HG03432 (cell line): Measurements from ENCODE around the gene KRTAP10-7.
"Not testable (repeated sequence)": the region's sequence is repeated elsewhere in the genome, so short reads cannot be mapped to it uniquely, and the experiment has no call there.

Experiments
- ATAC-seq: cut with Tn5 transposase; IDR thresholded peaks from one replicate; pipeline ENCODE4 v1.9.1; 2021; ENCODE audit warnings: mild to moderate bottlenecking, moderate library complexity; ENCODE audit not compliant: unreplicated experiment

KRTAP10-7 gene, protein sequence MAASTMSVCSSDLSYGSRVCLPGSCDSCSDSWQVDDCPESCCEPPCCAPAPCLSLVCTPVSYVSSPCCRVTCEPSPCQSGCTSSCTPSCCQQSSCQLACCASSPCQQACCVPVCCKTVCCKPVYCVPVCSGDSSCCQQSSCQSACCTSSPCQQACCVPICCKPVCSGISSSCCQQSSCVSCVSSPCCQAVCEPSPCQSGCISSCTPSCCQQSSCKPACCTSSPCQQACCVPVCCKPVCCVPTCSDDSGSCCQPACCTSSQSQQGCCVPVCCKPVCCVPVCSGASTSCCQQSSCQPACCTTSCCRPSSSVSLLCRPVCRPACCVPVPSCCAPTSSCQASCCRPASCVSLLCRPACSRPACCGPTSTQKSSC

DNA sequence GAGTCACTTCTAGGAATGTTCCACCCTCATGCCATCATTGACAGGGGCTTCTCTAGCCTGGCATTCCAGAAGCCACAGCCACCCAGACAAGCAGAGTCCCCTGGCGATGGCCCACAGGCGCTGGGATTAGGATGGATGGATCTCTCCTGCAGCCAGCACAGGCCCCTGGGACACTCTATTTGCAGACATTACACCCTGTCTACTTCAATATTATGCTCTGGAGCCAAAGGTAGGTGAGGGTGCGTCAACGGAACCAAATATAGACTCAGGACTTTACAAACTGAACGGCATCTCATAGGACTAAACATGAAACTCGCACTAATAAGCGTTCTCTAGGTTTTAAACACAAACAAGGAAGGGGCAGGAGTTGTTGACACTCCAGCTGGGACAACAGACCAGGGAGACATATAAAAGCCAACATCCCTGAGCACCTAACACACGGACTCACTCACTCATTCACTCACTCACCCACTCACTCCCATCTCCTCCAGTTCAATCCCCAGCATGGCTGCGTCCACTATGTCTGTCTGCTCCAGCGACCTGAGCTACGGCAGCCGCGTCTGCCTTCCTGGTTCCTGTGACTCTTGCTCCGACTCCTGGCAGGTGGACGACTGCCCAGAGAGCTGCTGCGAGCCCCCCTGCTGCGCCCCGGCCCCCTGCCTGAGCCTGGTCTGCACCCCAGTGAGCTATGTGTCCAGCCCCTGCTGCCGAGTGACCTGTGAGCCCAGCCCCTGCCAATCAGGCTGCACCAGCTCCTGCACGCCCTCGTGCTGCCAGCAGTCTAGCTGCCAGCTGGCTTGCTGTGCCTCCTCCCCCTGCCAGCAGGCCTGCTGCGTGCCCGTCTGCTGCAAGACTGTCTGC is at the start of gene KRTAP10-7:
Gene KRTAP10-7, plus strand, starts transcription at position 480 of the 861 bp plus-strand sequence. Its CDS starts 25 bp downstream, at position 505.
- not testable (repeated sequence) for ATAC-seq

DNA sequence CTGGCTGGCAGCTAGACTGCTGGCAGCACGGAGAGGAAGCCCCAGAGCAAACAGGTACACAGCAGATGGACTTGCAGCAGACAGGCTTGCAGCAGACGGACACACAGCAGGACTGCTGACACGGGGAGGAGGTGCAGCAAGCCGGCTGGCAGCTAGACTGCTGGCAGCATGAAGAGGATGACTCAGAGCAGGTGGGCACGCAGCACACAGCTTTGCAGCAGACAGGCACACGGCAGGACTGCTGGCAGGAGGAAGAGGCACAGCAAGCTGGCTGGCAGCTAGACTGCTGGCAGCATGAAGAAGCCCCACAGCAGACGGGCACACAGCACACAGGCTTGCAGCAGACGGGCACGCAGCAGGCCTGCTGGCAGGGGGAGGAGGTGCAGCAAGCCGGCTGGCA is 49.6 kb upstream of the KRTAP10-7 start:
- no peak for ATAC-seq

DNA sequence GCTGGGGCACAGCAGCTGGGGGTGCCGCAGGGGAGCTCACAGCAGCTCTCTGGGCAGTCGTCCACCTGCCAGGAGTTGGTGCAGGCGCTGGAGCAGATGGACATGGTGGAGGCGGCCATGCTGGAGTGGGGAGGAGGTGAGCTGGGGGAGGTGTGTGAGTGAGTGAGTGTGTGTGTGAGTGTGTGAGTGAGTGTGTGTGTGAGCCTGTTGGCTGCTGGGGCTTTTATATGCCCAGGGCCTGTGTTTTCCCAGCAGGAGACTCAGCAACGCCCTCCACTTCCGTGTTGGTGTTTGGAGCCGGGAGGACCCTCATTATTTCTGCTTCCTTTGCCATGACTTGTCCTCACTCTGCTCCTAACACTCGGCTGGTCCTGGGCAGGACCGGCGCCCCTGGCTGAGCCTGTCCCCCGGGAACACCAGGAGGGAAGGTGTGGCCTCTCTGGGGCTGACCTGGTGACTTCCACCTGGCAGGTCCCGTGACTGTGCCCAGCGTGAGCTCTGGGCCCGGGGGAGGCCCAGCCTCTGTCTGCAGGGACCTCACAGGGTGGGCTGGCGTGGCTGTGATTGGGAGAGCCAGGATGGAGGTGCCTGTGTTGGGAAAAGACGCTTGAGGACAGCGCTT is 48.9 kb upstream of the KRTAP10-7 start, which contains the start of gene KRTAP10-2:
Gene KRTAP10-2, minus strand, starts transcription at position 166 of the 622 bp plus-strand sequence. Its CDS starts 47 bp downstream, at position 119.
- no peak for ATAC-seq

DNA sequence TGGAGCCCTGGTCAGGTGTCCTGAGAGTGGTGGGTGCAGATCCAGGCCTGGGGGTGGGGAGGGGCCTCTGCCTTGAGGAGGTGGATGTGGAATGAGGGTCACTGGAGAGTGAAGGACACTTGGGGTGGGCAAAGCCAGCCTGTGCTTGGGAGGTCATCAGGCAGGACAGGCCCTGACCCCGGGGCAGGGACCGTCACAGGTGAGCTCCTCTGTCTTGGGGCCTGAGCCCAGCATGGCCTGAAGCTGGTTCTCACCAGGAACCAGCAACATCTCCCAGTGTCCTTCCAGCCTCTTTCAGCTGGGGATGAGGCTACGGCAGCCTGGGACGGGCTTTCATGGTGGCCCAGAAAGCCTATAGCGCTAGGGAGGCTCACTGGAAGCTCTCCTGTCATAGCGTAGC is 48.3 kb upstream of the KRTAP10-7 start:
- ATAC-seq, result no peak

DNA sequence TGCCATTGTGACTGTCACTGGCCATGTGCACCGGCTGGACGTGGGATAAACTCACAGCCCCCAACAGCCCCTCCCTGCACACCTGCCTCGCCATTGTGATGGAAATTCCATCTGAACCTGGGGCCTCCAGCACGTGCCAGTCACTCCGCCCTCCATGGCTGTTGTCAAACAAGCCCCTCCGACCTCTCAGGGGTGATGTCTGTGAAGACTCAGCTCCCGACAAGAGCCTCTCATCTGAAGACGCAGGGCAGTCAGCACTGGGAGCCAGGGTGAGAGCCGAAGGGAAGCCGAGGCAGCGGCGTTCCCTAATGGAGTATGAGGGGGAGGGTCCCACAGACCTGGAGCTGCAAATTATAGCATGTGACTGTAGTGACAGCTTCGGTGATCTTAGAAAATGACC is 47.7 kb upstream of the KRTAP10-7 start:
- no peak for ATAC-seq

DNA sequence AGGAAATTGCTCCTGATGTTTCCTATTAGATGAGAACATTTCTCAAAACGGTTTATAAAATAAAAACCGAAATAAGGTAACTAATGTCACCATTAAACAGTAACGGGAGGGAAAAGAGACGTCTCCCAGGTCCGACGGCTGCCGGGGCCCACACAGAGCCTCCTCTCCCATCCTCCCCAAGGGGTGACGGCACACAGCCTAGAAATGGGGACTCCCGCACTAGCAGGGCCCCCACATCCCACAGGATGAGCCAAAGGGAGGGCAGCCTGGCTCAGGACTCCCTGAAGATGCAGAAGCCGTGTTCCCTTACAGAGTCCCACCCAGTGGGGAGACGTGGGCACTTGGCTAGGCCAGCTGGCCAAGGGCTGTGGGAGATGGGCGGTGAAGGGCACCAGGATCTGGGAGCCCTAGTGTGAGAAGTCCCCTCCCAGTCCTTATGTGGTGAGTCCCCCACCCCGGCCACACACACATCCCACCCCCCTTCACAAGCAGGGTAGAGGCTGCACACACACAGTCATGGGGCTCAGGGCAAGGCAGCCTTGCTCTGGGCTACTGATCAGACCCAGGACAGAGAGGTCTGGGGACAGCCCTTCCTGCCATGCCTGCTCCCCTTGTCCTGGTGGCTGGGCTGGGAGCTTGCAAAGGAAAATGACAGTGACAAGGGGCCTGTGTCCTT is 45.1 kb upstream of the KRTAP10-7 start:
- no peak for ATAC-seq

DNA sequence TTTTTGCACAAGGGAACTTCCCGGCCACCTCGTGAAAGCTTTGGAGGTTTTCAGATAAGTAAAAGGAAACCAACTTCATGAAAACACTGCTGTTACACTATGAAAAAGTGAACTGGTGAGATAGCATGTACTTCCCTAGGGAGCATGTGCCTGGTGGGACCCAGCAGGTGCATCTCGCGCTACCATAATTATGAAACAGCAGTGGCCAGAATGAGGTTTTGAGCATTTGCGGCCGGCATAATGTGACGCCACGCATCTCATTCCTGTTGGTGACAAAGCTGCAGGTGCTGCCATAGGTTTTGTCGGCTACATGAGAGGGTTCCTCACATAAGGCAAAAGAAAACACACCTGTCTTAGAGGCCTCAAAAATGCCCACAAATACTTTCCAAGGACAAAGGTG is 43.5 kb upstream of the KRTAP10-7 start:
- no peak for ATAC-seq

DNA sequence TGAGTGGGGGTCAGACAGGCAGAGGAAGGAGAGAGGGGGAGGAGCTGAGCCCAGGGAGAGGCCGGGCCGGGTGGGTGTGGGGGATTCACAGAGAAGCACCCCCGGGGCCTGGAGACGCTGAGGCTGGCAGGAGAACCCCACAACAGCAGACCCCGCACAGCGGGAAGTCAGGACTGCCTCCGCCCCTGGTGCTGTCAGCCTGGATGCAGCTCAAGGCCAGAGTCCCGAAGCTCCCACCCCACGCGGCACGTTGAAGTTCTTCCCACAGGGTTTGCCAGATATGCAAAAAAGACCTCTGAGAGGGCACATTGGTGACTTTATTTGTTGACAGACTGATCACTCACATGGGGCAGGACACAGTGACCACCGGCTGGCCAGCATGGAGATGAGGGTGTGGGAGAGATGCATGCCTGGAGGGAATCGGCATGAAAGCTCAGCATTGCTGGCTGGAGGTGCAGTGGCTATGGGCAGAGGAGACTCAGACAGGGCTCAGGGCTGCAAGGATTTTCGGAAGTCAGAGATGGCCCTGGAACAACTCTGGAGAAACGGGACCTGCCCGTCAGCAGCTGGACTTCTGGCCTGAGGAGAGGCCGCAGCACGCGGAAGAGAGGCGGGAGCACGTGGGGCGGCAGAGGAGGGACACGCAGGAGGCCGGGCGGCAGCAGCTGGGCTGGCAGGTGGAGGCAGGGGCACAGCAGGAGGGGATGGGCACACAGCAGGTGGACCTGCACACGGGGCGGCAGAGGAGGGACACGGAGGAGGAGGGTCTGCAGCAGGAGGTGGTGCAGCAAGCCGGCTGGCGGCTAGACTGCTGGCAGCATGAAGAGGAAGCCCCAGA is 42.7 kb upstream of the KRTAP10-7 start:
- ATAC-seq, result no peak

DNA sequence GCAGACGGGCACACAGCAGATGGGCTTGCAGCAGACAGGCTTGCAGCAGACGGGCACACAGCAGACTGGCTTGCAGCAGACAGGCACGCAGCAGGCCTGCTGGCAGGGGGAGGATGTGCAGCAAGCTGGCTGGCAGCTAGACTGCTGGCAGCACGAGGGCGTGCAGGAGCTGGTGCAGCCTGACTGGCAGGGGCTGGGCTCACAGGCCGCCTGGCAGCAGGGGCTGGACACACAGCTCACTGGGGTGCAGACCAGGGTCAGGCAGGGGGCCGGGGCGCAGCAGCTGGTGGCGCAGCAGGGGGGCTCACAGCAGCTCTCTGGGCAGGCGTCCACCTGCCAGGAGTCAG is 42.1 kb upstream of the KRTAP10-7 start:
- not testable (repeated sequence) for ATAC-seq

DNA sequence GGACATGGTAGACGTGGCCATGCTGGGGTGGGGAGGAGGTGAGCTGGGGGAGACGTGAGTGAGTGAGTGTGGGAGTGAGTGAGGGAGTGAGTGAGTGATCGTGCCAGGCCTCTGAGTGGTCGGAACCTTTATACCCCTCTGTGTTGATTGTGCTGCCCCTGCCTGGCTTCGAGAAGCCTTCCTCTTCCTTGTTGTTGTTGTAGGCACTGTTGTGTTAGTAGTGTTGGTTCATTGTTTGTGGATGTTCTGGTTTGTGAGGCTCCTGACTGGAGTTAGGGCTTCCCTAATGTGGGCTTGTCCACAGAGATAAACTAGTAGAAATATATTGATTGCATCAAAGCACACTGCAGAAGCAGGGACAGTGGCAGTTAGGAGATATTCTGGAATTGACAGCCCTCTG is 41.7 kb upstream of the KRTAP10-7 start, which contains the start of gene KRTAP10-3:
Gene KRTAP10-3, minus strand, starts transcription at position 101 of the 400 bp plus-strand sequence. Its CDS starts 80 bp downstream, at position 21.
- ATAC-seq, result no peak

DNA sequence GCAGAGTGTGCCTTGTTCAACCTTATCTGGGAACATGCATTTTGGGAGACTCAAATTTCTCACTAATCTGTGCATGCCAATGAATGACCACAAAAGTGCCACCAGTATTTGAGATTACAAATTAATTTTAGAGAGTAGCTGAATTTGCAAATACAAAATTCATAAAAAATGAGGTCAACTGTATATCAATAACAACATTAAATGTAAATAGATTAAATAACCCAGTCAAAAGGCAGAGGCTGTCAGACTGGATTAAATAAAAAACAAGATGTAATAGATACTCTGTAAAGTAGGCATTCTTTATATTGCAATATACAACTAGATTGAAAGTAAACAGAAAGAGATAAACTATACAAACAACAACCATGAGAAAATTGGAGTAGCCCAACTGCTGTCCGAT is 36.3 kb upstream of the KRTAP10-7 start:
- no peak for ATAC-seq

DNA sequence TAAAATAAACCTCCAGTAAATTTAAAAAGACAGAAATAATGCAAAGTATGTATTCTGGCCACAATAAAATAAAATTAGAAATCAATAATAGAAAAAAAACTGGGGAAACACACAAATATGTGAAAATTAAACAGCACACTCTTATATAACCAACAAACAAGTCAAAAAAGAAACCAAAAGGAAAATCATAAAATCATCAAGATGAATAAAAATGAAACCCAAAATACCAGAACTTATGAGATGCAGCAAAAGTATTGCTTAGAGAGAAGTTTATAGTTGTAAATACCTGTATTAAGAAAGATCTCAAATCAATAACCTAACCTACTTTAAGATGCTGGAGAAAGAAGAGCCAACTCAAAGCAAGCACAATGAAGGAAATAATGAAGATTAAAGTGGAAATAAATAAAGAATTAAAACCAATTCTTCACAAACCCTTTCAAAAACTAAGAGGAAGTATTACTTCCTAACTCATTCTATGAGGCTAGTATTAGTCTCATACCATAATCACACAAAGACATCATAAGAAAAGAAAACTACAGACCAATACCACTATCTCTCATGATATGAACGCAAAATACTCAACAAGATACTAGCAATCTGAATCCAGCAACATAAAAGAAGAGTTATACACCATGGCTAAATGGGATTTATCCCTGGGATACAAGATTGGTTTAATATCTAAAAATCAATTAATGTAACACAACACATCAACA is 35.4 kb upstream of the KRTAP10-7 start:
- no peak for ATAC-seq

DNA sequence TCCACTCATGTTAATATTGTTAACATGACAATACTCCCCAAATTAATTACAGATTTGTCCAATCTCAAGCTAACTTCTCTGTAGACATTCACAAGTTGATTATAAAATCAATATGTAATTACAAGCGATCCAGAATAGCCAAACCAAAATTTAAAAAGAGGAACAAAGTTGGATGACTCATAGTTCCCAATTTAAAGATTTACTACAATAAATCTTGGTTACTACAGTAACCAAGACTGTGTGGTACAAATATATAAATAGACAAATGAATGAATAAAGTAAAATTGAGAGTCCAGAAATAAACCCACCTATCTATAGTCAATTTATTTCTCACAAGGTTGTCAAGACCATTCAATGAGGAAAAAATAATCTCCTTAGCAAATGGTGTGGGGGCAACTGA is 34.0 kb upstream of the KRTAP10-7 start:
- no peak for ATAC-seq

DNA sequence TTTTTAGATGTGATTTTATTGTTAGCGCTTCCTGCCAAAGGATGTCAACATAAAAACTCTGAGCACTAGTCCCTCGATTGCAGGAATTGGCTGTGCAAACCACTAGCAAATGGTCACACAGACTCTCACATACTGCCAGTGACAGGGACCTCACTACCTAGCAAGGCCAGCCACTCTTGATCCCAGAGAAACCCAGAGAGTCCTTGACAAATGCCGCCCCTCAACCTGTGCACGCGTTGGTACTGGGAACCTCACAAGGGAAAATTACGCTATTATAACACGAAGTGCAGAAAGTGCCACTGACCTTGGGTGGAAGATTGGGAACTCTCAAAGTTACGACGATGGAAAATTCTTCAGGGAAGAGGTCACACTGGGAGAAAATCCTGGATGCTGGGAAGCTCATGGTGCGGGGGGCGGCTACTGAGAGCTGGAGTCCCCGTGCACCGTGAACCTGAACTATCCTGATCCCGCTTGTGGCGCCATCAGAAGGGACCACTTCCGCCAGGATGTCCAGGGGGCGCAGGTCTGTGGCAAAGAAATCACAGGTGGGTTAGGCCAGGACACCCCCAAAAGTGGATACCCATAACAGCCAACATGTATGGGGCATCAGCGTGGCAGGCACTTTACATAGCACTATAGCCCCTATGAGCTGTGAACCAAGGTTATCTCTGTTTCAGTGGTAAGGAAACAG is 32.8 kb upstream of the KRTAP10-7 start:
- no peak for ATAC-seq

DNA sequence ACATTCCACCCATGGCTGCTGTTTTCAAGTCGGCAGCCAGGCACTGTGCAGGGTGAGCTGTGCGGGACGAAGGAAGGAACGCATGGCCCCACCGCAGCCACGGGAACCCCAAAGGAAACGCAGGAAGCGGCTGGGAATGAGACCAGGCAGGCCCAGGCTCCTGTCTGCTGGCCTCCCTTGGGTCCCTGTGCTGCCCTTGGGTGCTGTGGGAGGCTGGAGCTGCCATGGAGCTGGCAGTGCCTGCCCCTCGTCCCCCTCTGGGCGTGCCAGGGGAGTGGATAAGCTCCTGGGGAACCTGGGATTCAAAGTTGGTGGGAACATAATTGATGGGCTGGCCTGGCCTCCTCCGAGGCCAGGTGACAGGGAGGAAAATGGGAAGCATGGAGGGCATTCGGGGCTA is 32.1 kb upstream of the KRTAP10-7 start:
- ATAC-seq, result no peak

DNA sequence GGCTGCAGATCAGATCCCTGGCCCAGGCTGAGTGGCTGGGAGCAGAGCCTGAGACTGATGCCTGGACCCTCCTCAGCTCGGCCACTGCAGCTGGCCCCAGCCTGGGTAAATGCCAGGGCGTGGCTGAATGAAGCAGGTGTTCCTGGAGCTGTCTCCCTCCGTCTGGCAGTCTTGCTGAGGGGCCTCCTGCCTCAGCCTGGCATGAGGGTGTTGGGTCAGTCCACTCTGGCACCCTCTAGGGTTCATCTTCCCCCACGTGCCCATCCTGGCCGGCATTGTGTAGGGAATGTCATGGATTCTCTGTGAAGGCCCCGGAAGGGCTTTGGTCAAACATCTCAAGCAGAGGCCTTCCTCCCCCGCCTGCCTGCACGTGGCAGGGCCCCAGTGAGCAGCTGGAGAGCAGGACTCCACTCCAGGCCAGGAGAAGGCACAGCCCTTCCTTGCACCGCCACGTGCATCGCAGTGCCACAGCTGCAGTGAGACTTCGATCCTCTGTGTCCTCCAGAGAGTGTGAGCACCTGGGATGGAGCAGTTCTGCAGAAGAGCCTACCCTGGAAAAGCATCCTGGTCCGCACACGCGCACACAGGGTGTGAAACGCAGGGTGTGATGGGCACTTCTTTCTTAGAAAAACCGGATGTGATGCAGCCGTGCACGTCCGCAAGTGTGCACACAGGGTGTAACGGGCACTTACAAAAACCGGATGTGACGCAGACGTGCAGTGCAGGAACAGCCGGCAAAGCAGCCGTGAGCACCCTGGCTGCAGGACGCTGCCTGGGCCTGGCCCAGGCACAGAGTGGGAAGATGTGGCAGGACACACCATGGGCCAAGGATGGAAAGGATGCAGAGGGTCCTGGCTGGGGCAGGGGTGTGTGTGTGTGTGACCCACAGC is 31.5 kb upstream of the KRTAP10-7 start:
- ATAC-seq, result no peak

DNA sequence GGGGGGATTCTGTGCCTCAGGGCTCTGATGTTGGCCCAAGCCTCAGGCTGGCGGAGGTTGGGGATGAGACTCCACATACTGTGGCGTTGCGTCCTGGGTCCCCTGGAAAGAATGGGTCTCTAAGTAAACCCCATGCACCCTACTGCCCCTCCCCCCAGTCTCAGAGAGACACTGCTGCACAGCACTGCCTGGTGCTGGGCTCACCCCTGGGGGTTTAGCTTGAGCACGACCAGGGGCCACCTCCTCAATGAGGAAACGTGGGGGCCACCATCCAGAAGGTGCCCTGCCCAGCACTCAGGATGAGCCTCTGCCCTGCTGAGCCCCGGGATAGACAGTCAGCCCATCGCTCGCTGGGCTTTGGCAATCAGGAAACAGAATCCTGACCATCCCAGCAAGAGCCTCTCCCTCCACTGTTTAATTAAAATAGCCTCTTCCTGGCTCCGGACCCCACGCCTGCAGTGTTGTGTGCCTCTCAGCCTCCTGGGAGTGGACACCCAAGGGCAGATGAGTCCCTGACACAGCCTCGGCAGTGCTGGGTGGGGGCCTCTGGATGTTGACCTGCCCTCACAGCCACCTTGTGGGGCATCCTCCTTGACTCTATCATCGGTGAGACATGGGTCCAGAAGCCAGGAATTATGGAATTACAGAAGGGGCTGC is 30.4 kb upstream of the KRTAP10-7 start:
- no peak for ATAC-seq
